ENCODE results near the gene NECTIN2.

DNA sequence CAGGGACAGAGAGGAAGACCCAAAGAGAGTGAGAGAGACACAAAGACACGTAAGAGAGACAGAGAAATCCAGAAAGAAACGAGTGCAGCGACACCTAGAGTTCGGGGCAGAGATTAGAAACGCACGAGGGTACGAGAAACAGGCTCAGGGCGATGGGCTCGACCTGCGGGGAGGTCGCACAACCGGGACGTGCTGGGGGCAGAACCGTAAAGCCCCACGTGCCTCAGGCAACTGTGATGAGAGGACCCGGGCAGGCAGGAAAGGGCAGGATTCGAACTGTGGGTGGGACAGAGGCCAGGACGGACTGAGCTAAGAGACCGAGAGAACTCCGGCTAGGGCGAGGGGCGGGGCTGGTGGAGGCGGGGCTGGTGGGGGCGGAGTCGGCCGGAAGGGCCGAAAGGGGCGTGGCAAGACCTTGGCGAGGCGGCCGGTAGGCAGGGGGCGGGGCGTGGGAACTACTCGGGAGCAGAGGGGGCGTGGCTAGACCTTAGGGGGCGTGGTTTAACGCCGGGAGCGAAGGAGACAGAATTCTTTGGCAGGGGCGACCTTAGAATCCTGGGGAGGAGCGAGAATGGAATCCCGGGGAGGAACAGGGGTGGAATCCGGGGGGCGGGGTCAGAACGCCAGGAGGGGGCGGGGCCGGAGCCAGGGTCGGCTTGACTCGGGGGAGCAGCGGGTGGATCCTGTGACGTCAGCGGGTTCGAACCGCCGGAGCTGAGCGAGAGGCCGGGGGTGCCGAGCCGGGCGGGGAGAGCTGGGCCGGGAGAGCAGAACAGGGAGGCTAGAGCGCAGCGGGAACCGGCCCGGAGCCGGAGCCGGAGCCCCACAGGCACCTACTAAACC lies at the start of gene NECTIN2:
- TF ChIP-seq, protein P1, sequence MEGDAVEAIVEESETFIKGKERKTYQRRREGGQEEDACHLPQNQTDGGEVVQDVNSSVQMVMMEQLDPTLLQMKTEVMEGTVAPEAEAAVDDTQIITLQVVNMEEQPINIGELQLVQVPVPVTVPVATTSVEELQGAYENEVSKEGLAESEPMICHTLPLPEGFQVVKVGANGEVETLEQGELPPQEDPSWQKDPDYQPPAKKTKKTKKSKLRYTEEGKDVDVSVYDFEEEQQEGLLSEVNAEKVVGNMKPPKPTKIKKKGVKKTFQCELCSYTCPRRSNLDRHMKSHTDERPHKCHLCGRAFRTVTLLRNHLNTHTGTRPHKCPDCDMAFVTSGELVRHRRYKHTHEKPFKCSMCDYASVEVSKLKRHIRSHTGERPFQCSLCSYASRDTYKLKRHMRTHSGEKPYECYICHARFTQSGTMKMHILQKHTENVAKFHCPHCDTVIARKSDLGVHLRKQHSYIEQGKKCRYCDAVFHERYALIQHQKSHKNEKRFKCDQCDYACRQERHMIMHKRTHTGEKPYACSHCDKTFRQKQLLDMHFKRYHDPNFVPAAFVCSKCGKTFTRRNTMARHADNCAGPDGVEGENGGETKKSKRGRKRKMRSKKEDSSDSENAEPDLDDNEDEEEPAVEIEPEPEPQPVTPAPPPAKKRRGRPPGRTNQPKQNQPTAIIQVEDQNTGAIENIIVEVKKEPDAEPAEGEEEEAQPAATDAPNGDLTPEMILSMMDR (IDR thresholded peaks at IDR 0.05) = peak; percentile 60 to 72 (median 65)
- peak; percentile 91 for TF ChIP-seq POLR2A (IDR thresholded peaks at IDR 0.05)

Data from right lobe of liver (tissue), 4 donors.